GM12878 (cell line): ENCODE results near the gene SHFL. TPM values are rescaled to one million over a fixed set of nuclear protein-coding genes. Genes with fewer than 3 reads are reported as not detected.

Source experiments
- ASH2L ChIP-seq: fragments of 300-600, 200-600 bp; sonication (generic); IDR thresholded peaks from 2 replicates; pipeline ENCODE4 v1.6.1; 2017; ENCODE audit warnings: low read depth, mild to moderate bottlenecking, borderline replicate concordance
- BRCA1 ChIP-seq: IDR thresholded peaks from 2 replicates; pipeline ENCODE4 v1.6.1; 2011; ENCODE audit warnings: low read depth, low read length, improper control_type of control experiment
- CBX5 ChIP-seq: sonication (generic); IDR thresholded peaks from 2 replicates; pipeline ENCODE4 v1.6.1; 2016; ENCODE audit warnings: low read depth, moderate library complexity, mild to moderate bottlenecking, inconsistent platforms
- CHD2 ChIP-seq: IDR thresholded peaks from 2 replicates; pipeline ENCODE4 v1.6.1; 2011; ENCODE audit warnings: low read depth, low read length, improper control_type of control experiment, borderline replicate concordance
- ETV6 ChIP-seq, 2 experiments: fragments of 450-650 bp in 1 of 2; IDR thresholded peaks in 1 of 2; conservative IDR thresholded peaks in 1 of 2; 2 replicates each; pipeline ENCODE4 v1.6.1; 2014; ENCODE audit warnings: antibody characterized with exemption in 1 of 2, borderline replicate concordance in 1 of 2, low read depth in 1 of 2, mild to moderate bottlenecking in 1 of 2, moderate library complexity in 1 of 2
- FOXK2 ChIP-seq: fragments of 450-650 bp; IDR thresholded peaks from 2 replicates; pipeline ENCODE4 v1.6.1; 2017; ENCODE audit warnings: mild to moderate bottlenecking, moderate library complexity
- HDAC6 ChIP-seq: fragments of 200-600 bp; sonication (generic); IDR thresholded peaks from one replicate; pipeline ENCODE4 v1.8.0; 2017; ENCODE audit warnings: antibody characterized with exemption; ENCODE audit not compliant: unreplicated experiment
- IKZF1 ChIP-seq: fragments of 450-650 bp; conservative IDR thresholded peaks from 2 replicates; pipeline ENCODE4 v1.6.1; 2017; ENCODE audit warnings: antibody characterized with exemption, mild to moderate bottlenecking
- MEF2A ChIP-seq: IDR thresholded peaks from 2 replicates; pipeline ENCODE4 v1.6.1; 2011; ENCODE audit warnings: low read depth, mild to moderate bottlenecking, low read length, moderate library complexity; ENCODE audit not compliant: insufficient read depth
- MEF2B ChIP-seq: fragments of 450-650 bp; IDR thresholded peaks from 2 replicates; pipeline ENCODE4 v1.6.1; 2018; ENCODE audit warnings: mild to moderate bottlenecking, moderate library complexity; ENCODE audit not compliant: partially characterized antibody, poor library complexity, severe bottlenecking
- NFIC ChIP-seq: IDR thresholded peaks from 2 replicates; pipeline ENCODE4 v1.6.1; 2012; ENCODE audit warnings: low read depth, mild to moderate bottlenecking, inconsistent platforms, low read length, moderate library complexity
- PAX5 ChIP-seq: IDR thresholded peaks from 2 replicates; pipeline ENCODE4 v1.6.1; 2011; ENCODE audit warnings: low read depth, low read length, borderline replicate concordance
- POLR2A ChIP-seq: IDR thresholded peaks from 2 replicates; pipeline ENCODE4 v1.6.1; 2011; ENCODE audit warnings: low read depth, mild to moderate bottlenecking, low read length
- RELA ChIP-seq: fragments of 450-650 bp; IDR thresholded peaks from 2 replicates; pipeline ENCODE4 v1.8.0; 2014; ENCODE audit warnings: borderline replicate concordance; ENCODE audit not compliant: partially characterized antibody
- SMC3 ChIP-seq: IDR thresholded peaks from 2 replicates; pipeline ENCODE4 v1.6.1; 2011; ENCODE audit warnings: low read length, improper control_type of control experiment, borderline replicate concordance
- SP1 ChIP-seq: IDR thresholded peaks from one replicate; pipeline ENCODE4 v1.6.1; 2011; ENCODE audit warnings: low read depth, low read length
- SPI1 ChIP-seq: IDR thresholded peaks from 2 replicates; pipeline ENCODE4 v1.6.1; 2011; ENCODE audit warnings: low read depth, mild to moderate bottlenecking, low read length, moderate library complexity, borderline replicate concordance; ENCODE audit not compliant: insufficient read depth
- SREBF1 ChIP-seq: IDR thresholded peaks from 2 replicates; pipeline ENCODE4 v1.6.1; 2012; ENCODE audit warnings: mild to moderate bottlenecking, low read length
- STAT1 ChIP-seq: fragments of 450-650 bp; conservative IDR thresholded peaks from 2 replicates; pipeline ENCODE4 v1.6.1; 2014; ENCODE audit warnings: antibody characterized with exemption, mild to moderate bottlenecking
- SUPT20H ChIP-seq: IDR thresholded peaks from 2 replicates; pipeline ENCODE4 v1.6.1; 2011; ENCODE audit warnings: low read depth, mild to moderate bottlenecking, low read length, moderate library complexity, borderline replicate concordance; ENCODE audit not compliant: control insufficient read depth
- WRNIP1 ChIP-seq: IDR thresholded peaks from 2 replicates; pipeline ENCODE4 v1.6.1; 2011; ENCODE audit warnings: low read depth, low read length, improper control_type of control experiment, borderline replicate concordance
- ZNF384 ChIP-seq: IDR thresholded peaks from 2 replicates; pipeline ENCODE4 v1.6.1; 2012; ENCODE audit warnings: low read depth, mild to moderate bottlenecking, low read length, improper control_type of control experiment, borderline replicate concordance
- polyA plus RNA-seq, 11 experiments: library from polyadenylated mRNA; depleted of rRNA in 4 of 11; unstranded in 6 of 11; stranded (reverse) in 5 of 11; fragments of >200 nt; fragmentation: Nextera tagmentation in 4 of 11; fragmentation: Illumina TruSeq in 1 of 11; extraction: Ambion mirVana in 4 of 11; extraction: Trizol in 1 of 11; gene quantifications; 1 replicate in 1 of 11; 2 replicates in 10 of 11; pipeline versions ENCODE4 v1.2.1 to v1.2.3, GENCODE V29; 2011 to 2016; ENCODE audit warnings: inconsistent platforms in 2 of 11, missing spikeins in 2 of 11, low read depth in 1 of 11
- total RNA-seq, 4 experiments: library from RNA; depleted of rRNA in 3 of 4; stranded (reverse); fragments of >200 nt in 3 of 4; fragmentation: Illumina TruSeq in 1 of 4; extraction: Trizol in 1 of 4; gene quantifications; 2 replicates each; pipeline versions ENCODE4 v1.2.1 to v1.2.3, GENCODE V29; 2013 to 2021
- TF ChIP-seq, protein P1 (sequence below): IDR thresholded peaks from 2 replicates; pipeline ENCODE4 v1.6.1; 2012; ENCODE audit warnings: mild to moderate bottlenecking, low read depth, low read length
- TF ChIP-seq, protein P2 (sequence below): IDR thresholded peaks from 2 replicates; pipeline ENCODE4 v1.6.1; 2012; ENCODE audit warnings: low read depth, low read length, improper control_type of control experiment
- TF ChIP-seq, protein P3 (sequence below): fragments of 450-650 bp; conservative IDR thresholded peaks from 2 replicates; pipeline ENCODE4 v1.6.1; 2017; ENCODE audit warnings: mild to moderate bottlenecking, moderate library complexity

SHFL gene
- total and polyA plus RNA-seq, 10 of the 15 experiments (the other 5 are each of a cell fraction or from before 2014, with no cell fraction given): 8.0 to 83.8 (median 40.7) TPM

DNA sequence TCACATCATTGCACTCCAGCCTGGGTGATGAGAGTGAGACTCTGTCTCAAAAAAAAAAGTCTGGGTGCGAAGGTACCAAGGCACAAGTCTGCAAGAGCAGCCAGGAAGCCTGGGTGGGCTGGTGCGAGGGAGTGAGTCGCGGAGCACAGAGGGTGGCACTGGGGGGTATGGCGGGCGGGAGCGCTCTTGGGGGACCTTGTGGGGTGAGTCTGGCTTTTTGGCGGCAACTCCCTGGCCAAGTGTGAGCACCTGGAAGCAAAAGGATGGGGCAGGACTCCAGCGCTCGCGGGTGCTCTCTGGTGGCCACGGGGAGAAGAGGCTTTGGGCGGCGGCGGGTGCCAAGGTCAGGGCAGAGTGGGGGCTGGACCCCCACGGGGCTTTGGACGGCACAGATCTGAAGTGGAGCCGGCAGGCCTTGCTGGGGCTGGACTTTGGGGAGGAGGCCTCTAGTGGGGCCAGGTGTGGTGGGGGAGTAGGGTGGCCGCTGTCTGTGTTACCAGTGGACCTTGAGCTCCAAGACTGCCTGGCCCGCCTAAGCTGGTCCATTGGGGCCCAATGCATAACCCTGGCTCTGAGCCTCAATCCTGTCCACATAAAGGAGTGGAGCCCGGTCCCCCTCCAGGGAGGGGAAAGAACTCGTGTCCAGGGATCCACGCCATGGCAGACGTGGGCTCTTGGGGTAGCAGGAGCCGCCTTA lies 26.9 kb downstream of the SHFL start (continued):
- TF ChIP-seq, protein P1, sequence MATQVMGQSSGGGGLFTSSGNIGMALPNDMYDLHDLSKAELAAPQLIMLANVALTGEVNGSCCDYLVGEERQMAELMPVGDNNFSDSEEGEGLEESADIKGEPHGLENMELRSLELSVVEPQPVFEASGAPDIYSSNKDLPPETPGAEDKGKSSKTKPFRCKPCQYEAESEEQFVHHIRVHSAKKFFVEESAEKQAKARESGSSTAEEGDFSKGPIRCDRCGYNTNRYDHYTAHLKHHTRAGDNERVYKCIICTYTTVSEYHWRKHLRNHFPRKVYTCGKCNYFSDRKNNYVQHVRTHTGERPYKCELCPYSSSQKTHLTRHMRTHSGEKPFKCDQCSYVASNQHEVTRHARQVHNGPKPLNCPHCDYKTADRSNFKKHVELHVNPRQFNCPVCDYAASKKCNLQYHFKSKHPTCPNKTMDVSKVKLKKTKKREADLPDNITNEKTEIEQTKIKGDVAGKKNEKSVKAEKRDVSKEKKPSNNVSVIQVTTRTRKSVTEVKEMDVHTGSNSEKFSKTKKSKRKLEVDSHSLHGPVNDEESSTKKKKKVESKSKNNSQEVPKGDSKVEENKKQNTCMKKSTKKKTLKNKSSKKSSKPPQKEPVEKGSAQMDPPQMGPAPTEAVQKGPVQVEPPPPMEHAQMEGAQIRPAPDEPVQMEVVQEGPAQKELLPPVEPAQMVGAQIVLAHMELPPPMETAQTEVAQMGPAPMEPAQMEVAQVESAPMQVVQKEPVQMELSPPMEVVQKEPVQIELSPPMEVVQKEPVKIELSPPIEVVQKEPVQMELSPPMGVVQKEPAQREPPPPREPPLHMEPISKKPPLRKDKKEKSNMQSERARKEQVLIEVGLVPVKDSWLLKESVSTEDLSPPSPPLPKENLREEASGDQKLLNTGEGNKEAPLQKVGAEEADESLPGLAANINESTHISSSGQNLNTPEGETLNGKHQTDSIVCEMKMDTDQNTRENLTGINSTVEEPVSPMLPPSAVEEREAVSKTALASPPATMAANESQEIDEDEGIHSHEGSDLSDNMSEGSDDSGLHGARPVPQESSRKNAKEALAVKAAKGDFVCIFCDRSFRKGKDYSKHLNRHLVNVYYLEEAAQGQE: no peak
- TF ChIP-seq, protein P2, sequence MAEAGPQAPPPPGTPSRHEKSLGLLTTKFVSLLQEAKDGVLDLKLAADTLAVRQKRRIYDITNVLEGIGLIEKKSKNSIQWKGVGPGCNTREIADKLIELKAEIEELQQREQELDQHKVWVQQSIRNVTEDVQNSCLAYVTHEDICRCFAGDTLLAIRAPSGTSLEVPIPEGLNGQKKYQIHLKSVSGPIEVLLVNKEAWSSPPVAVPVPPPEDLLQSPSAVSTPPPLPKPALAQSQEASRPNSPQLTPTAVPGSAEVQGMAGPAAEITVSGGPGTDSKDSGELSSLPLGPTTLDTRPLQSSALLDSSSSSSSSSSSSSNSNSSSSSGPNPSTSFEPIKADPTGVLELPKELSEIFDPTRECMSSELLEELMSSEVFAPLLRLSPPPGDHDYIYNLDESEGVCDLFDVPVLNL: no peak
- no peak for TF ChIP-seq HDAC6
- TF ChIP-seq POLR2A: no peak; the same call in 1 of the 2 replicates
- TF ChIP-seq, protein P3, sequence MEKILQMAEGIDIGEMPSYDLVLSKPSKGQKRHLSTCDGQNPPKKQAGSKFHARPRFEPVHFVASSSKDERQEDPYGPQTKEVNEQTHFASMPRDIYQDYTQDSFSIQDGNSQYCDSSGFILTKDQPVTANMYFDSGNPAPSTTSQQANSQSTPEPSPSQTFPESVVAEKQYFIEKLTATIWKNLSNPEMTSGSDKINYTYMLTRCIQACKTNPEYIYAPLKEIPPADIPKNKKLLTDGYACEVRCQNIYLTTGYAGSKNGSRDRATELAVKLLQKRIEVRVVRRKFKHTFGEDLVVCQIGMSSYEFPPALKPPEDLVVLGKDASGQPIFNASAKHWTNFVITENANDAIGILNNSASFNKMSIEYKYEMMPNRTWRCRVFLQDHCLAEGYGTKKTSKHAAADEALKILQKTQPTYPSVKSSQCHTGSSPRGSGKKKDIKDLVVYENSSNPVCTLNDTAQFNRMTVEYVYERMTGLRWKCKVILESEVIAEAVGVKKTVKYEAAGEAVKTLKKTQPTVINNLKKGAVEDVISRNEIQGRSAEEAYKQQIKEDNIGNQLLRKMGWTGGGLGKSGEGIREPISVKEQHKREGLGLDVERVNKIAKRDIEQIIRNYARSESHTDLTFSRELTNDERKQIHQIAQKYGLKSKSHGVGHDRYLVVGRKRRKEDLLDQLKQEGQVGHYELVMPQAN: no peak
- peak; percentile 73; the same call in 1 of the 2 replicates for TF ChIP-seq SMC3
- no peak for TF ChIP-seq ETV6 (conservative IDR thresholded peaks at IDR 0.05 in 1 of 2, IDR thresholded peaks at IDR 0.05 in 1 of 2; ENCODE audit: borderline replicate concordance in 1 of 2, low read depth in 1 of 2)
- TF ChIP-seq FOXK2: no peak
- TF ChIP-seq STAT1: no peak
- no peak for TF ChIP-seq MEF2A
- TF ChIP-seq MEF2B: no peak
- TF ChIP-seq SUPT20H: no peak
- no peak for TF ChIP-seq SREBF1
- no peak for TF ChIP-seq WRNIP1
- no peak for TF ChIP-seq SP1
- peak; percentile 56; the same call in 1 of the 2 replicates for TF ChIP-seq CBX5
- no peak for TF ChIP-seq ASH2L
- no peak for TF ChIP-seq SPI1
- no peak for TF ChIP-seq CHD2
- 0 out of 2 replicates have a peak, but pooled peaks have one; percentile 14 for TF ChIP-seq IKZF1
- TF ChIP-seq BRCA1: no peak
- no peak for TF ChIP-seq NFIC
- TF ChIP-seq ZNF384: no peak; the same call in 1 of the 2 replicates
- TF ChIP-seq PAX5: 0 out of 2 replicates have a peak, but pooled peaks have one; percentile 4
- no peak for TF ChIP-seq RELA
